ENCODE measurements around the gene CDH23. TPM values are rescaled to one million over a fixed set of nuclear protein-coding genes. Genes with fewer than 3 reads are reported as not detected.

Gene CDH23
- total and polyA plus RNA-seq, 10 of the 15 experiments (the other 5 are each of a cell fraction or from before 2014, with no cell fraction given): 0.09 to 0.40 (median 0.15) TPM; not detected in 1

DNA sequence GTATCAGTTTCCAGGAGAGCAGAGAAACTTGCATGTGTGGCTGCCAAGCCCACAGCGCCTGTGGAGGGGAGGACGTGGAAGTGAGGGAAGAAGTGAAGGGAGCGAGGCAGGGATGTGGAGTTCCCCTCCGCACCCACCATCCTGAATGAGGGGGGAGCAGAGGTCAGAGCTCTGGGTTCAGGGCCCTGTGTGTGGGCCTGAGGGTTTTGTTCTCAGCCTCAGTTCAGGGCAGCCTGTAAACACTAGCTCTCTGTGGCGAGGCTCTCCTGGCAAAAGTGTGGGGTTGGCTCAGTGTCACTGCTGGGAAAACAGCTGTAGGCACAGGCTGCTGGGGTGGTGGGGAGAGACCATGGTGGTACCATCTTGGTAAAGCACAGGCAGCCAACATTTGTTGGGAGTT is 214.4 kb downstream of the CDH23 start:
- Histone ChIP-seq H2AFZ (ENCODE audit: control insufficient read depth, low read depth, low read length) (no peak overlapping the region), H3K4me1 (ENCODE audit: control insufficient read depth, insufficient read depth, low read length) (no peaks in the 10 kb centered on the region), H3K9me3 (replicated peaks; ENCODE audit: control insufficient read depth, insufficient read depth, low read length) (no peaks in the 10 kb centered on the region), H3K79me2 (ENCODE audit: control insufficient read depth, insufficient read depth, low read length) (no peaks in the 10 kb centered on the region), H3K4me3 (no peak overlapping the region), H3K27me3 (replicated peaks in 1 of 2; ENCODE audit: control insufficient read depth in 2 of 2, insufficient read depth in 2 of 2, low read length in 1 of 2) (no peaks in the 10 kb centered on the region; a peak in 2 of 4 replicates), H3K36me3 (ENCODE audit: control insufficient read depth in 2 of 2, insufficient read depth in 2 of 2, low read length in 1 of 2) (no peaks in the 10 kb centered on the region), H3K27ac (ENCODE audit: control insufficient read depth, insufficient read depth) (no peak overlapping the region), H4K20me1 (ENCODE audit: control insufficient read depth, insufficient read depth) (no peaks in the 10 kb centered on the region), H3K9ac (ENCODE audit: control insufficient read depth, insufficient read depth, low read length) (no peak overlapping the region), H3K4me2 (ENCODE audit: control insufficient read depth, insufficient read depth) (no peak overlapping the region)
- intact Hi-C loops (cut with micrococcal nuclease; ENCODE audit: unreplicated experiment): no loop called here
- in situ Hi-C loops (cut with MboI): no loop called here
- ChIA-PET CTCF (interaction anchor here (0.7 to 7.9 kb wide), 7 partner anchors 8 to 294 kb away, joined by 3 to 64 read pairs (median 6); partner anchors contain the start of gene SLC29A3), RAD21 (ENCODE audit: unreplicated experiment) (interaction anchor here (0.7 to 1.2 kb wide), 3 partner anchors 97 to 295 kb away, joined by 4 to 6 read pairs (median 5); no protein-coding TSS in a partner anchor), SMC1A (ENCODE audit: uncharacterized antibody, unreplicated experiment) (interaction anchor here (0.6 to 1.6 kb wide), 3 partner anchors 30 to 175 kb away, joined by 3 read pairs; no protein-coding TSS in a partner anchor), POLR2A (no interaction called here)
- no peak for ATAC-seq
- no peak for DNase-seq (ENCODE audit: low read depth, low spot score)
- BruUV-seq (replicated peaks): no TSS peak
- no peak for FAIRE-seq
- WGBS (ENCODE audit: insufficient coverage, insufficient replicate concordance, low lambda C conversion rate, missing lambda C conversion rate): 14% methylated on average over 4 of the region's 5 CpGs
- TF ChIP-seq CHD2 (IDR thresholded peaks at IDR 0.05; ENCODE audit: borderline replicate concordance, low read depth, low read length) (no peak), RELA (IDR thresholded peaks at IDR 0.05; ENCODE audit: borderline replicate concordance, partially characterized antibody) (no peak), SREBF2 (IDR thresholded peaks at IDR 0.05; ENCODE audit: low read length) (no peak), TCF7 (IDR thresholded peaks at IDR 0.05; ENCODE audit: borderline replicate concordance) (no peak), CBX5 (IDR thresholded peaks at IDR 0.05; ENCODE audit: low read depth) (no peak), CHD1 (IDR thresholded peaks at IDR 0.05; ENCODE audit: low read depth, low read length) (no peak)
- TF ChIP-seq, protein P1, sequence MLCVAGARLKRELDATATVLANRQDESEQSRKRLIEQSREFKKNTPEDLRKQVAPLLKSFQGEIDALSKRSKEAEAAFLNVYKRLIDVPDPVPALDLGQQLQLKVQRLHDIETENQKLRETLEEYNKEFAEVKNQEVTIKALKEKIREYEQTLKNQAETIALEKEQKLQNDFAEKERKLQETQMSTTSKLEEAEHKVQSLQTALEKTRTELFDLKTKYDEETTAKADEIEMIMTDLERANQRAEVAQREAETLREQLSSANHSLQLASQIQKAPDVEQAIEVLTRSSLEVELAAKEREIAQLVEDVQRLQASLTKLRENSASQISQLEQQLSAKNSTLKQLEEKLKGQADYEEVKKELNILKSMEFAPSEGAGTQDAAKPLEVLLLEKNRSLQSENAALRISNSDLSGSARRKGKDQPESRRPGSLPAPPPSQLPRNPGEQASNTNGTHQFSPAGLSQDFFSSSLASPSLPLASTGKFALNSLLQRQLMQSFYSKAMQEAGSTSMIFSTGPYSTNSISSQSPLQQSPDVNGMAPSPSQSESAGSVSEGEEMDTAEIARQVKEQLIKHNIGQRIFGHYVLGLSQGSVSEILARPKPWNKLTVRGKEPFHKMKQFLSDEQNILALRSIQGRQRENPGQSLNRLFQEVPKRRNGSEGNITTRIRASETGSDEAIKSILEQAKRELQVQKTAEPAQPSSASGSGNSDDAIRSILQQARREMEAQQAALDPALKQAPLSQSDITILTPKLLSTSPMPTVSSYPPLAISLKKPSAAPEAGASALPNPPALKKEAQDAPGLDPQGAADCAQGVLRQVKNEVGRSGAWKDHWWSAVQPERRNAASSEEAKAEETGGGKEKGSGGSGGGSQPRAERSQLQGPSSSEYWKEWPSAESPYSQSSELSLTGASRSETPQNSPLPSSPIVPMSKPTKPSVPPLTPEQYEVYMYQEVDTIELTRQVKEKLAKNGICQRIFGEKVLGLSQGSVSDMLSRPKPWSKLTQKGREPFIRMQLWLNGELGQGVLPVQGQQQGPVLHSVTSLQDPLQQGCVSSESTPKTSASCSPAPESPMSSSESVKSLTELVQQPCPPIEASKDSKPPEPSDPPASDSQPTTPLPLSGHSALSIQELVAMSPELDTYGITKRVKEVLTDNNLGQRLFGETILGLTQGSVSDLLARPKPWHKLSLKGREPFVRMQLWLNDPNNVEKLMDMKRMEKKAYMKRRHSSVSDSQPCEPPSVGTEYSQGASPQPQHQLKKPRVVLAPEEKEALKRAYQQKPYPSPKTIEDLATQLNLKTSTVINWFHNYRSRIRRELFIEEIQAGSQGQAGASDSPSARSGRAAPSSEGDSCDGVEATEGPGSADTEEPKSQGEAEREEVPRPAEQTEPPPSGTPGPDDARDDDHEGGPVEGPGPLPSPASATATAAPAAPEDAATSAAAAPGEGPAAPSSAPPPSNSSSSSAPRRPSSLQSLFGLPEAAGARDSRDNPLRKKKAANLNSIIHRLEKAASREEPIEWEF (IDR thresholded peaks at IDR 0.05; ENCODE audit: insufficient replicate concordance, low read depth, low read length): no peak
- TF ChIP-seq, protein P2, sequence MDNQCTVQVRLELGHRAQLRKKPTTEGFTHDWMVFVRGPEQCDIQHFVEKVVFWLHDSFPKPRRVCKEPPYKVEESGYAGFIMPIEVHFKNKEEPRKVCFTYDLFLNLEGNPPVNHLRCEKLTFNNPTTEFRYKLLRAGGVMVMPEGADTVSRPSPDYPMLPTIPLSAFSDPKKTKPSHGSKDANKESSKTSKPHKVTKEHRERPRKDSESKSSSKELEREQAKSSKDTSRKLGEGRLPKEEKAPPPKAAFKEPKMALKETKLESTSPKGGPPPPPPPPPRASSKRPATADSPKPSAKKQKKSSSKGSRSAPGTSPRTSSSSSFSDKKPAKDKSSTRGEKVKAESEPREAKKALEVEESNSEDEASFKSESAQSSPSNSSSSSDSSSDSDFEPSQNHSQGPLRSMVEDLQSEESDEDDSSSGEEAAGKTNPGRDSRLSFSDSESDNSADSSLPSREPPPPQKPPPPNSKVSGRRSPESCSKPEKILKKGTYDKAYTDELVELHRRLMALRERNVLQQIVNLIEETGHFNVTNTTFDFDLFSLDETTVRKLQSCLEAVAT (IDR thresholded peaks at IDR 0.05): no peak
- TF ChIP-seq, protein P3, sequence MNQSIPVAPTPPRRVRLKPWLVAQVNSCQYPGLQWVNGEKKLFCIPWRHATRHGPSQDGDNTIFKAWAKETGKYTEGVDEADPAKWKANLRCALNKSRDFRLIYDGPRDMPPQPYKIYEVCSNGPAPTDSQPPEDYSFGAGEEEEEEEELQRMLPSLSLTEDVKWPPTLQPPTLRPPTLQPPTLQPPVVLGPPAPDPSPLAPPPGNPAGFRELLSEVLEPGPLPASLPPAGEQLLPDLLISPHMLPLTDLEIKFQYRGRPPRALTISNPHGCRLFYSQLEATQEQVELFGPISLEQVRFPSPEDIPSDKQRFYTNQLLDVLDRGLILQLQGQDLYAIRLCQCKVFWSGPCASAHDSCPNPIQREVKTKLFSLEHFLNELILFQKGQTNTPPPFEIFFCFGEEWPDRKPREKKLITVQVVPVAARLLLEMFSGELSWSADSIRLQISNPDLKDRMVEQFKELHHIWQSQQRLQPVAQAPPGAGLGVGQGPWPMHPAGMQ (IDR thresholded peaks at IDR 0.05; ENCODE audit: borderline replicate concordance): no peak
- TF ChIP-seq, protein P4, sequence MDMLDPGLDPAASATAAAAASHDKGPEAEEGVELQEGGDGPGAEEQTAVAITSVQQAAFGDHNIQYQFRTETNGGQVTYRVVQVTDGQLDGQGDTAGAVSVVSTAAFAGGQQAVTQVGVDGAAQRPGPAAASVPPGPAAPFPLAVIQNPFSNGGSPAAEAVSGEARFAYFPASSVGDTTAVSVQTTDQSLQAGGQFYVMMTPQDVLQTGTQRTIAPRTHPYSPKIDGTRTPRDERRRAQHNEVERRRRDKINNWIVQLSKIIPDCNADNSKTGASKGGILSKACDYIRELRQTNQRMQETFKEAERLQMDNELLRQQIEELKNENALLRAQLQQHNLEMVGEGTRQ (IDR thresholded peaks at IDR 0.05; ENCODE audit: borderline replicate concordance, low read depth, low read length): no peak
- TF ChIP-seq, protein P5, sequence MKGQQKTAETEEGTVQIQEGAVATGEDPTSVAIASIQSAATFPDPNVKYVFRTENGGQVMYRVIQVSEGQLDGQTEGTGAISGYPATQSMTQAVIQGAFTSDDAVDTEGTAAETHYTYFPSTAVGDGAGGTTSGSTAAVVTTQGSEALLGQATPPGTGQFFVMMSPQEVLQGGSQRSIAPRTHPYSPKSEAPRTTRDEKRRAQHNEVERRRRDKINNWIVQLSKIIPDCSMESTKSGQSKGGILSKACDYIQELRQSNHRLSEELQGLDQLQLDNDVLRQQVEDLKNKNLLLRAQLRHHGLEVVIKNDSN (IDR thresholded peaks at IDR 0.05; ENCODE audit: borderline replicate concordance, extremely low read length, insufficient read depth, low read depth, low read length): no peak

Data from GM12878 (cell line).